Rectal smooth muscle tissue (tissue), 1 donor: ENCODE measurements around the gene GALNT9.

Source experiments
- H3K27ac ChIP-seq: one replicate; pipeline ENCODE4 v1.7.0; 2013; ENCODE audit warnings: low read depth, low read length, inconsistent platforms
- H3K27me3 ChIP-seq: one replicate; pipeline ENCODE4 v1.7.0; 2013; ENCODE audit warnings: low read length; ENCODE audit not compliant: control insufficient read depth, insufficient read depth
- H3K36me3 ChIP-seq: one replicate; pipeline ENCODE4 v1.7.0; 2013; ENCODE audit warnings: low read length; ENCODE audit not compliant: control insufficient read depth, insufficient read depth
- H3K4me1 ChIP-seq: one replicate; pipeline ENCODE4 v1.7.0; 2013; ENCODE audit warnings: low read length; ENCODE audit not compliant: control insufficient read depth, insufficient read depth
- H3K4me3 ChIP-seq: one replicate; pipeline ENCODE4 v1.7.0; 2013; ENCODE audit warnings: low read length
- H3K9ac ChIP-seq: one replicate; pipeline ENCODE4 v1.7.0; 2013; ENCODE audit warnings: low read length

GALNT9 gene

GRCh38 chr12:132171968-132172521 lies 157.3 kb downstream of the GALNT9 start:
- H3K27ac ChIP-seq = no peak overlapping the region
- no peaks in the 10 kb centered on the region for H3K36me3 ChIP-seq
- peaks cover 3% of the 10 kb centered on the region for H3K27me3 ChIP-seq
- no peak overlapping the region for H3K9ac ChIP-seq
- H3K4me1 ChIP-seq = no peaks in the 10 kb centered on the region
- no peak overlapping the region for H3K4me3 ChIP-seq

GRCh38 chr12:132171293-132171967 lies 158.0 kb downstream of the GALNT9 start:
- Histone ChIP-seq H3K9ac (no peak overlapping the region), H3K27ac (no peak overlapping the region), H3K4me3 (no peak overlapping the region), H3K4me1 (no peaks in the 10 kb centered on the region), H3K36me3 (no peaks in the 10 kb centered on the region), H3K27me3 (peaks cover 3% of the 10 kb centered on the region)

GRCh38 chr12:132170637-132171292 lies 158.6 kb downstream of the GALNT9 start:
- peaks cover 3% of the 10 kb centered on the region for H3K27me3 ChIP-seq
- no peak overlapping the region for H3K27ac ChIP-seq
- H3K4me1 ChIP-seq = no peaks in the 10 kb centered on the region
- no peak overlapping the region for H3K9ac ChIP-seq
- no peak overlapping the region for H3K4me3 ChIP-seq
- no peaks in the 10 kb centered on the region for H3K36me3 ChIP-seq

GRCh38 chr12:132170094-132170636 lies 159.2 kb downstream of the GALNT9 start:
- H3K27ac ChIP-seq = no peak overlapping the region
- no peaks in the 10 kb centered on the region for H3K36me3 ChIP-seq
- no peak overlapping the region for H3K9ac ChIP-seq
- no peak overlapping the region for H3K4me3 ChIP-seq
- H3K4me1 ChIP-seq = no peaks in the 10 kb centered on the region
- H3K27me3 ChIP-seq = peaks cover 3% of the 10 kb centered on the region

GRCh38 chr12:132169376-132169775 lies 160.0 kb downstream of the GALNT9 start:
- Histone ChIP-seq H3K9ac (no peak overlapping the region), H3K27ac (no peak overlapping the region), H3K27me3 (peaks cover 3% of the 10 kb centered on the region), H3K4me3 (no peak overlapping the region), H3K36me3 (no peaks in the 10 kb centered on the region), H3K4me1 (no peaks in the 10 kb centered on the region)

GRCh38 chr12:132168311-132169031 lies 160.9 kb downstream of the GALNT9 start:
- Histone ChIP-seq H3K4me1 (no peaks in the 10 kb centered on the region), H3K27me3 (peaks cover 3% of the 10 kb centered on the region), H3K4me3 (no peak overlapping the region), H3K9ac (no peak overlapping the region), H3K27ac (no peak overlapping the region), H3K36me3 (no peaks in the 10 kb centered on the region)

- no peak overlapping the region for H3K27ac ChIP-seq
- H3K9ac ChIP-seq = no peak overlapping the region
- H3K36me3 ChIP-seq = no peaks in the 10 kb centered on the region
- peaks cover 3% of the 10 kb centered on the region for H3K27me3 ChIP-seq
- no peaks in the 10 kb centered on the region for H3K4me1 ChIP-seq
- no peak overlapping the region for H3K4me3 ChIP-seq
These were observed 161.6 kb downstream of the GALNT9 start for GRCh38 chr12:132167611-132168310.

- Histone ChIP-seq H3K9ac (no peak overlapping the region), H3K36me3 (no peaks in the 10 kb centered on the region), H3K4me3 (no peak overlapping the region), H3K27ac (no peak overlapping the region), H3K4me1 (no peaks in the 10 kb centered on the region), H3K27me3 (peaks cover 3% of the 10 kb centered on the region)
These were observed 162.4 kb downstream of the GALNT9 start for GRCh38 chr12:132166801-132167591.

GRCh38 chr12:132166093-132166492 lies 163.3 kb downstream of the GALNT9 start:
- Histone ChIP-seq H3K9ac (no peak overlapping the region), H3K27me3 (peaks cover 3% of the 10 kb centered on the region), H3K4me1 (no peaks in the 10 kb centered on the region), H3K4me3 (no peak overlapping the region), H3K36me3 (no peaks in the 10 kb centered on the region), H3K27ac (no peak overlapping the region)

GRCh38 chr12:132165584-132165983 lies 163.8 kb downstream of the GALNT9 start:
- Histone ChIP-seq H3K4me3 (no peak overlapping the region), H3K27me3 (peaks cover 3% of the 10 kb centered on the region)

GRCh38 chr12:132164426-132164825 lies 165.0 kb downstream of the GALNT9 start:
- H3K27ac ChIP-seq = no peak overlapping the region
- H3K4me1 ChIP-seq = no peaks in the 10 kb centered on the region
- H3K9ac ChIP-seq = no peak overlapping the region
- H3K4me3 ChIP-seq = no peak overlapping the region
- peaks cover under 1% of the 10 kb centered on the region for H3K27me3 ChIP-seq
- no peaks in the 10 kb centered on the region for H3K36me3 ChIP-seq

More at GRCh38 chr12:132165584-132165983, 163.8 kb downstream of the GALNT9 start:
- Histone ChIP-seq H3K36me3 (no peaks in the 10 kb centered on the region), H3K4me1 (no peaks in the 10 kb centered on the region), H3K27ac (no peak overlapping the region), H3K9ac (no peak overlapping the region)
